Endodermal cell (in vitro differentiated cells): ENCODE results near the gene HOXD13. TPM values are rescaled to one million over a fixed set of nuclear protein-coding genes. Genes with fewer than 3 reads are reported as not detected.

Source experiments
- DNase-seq: peaks from one replicate; pipeline ENCODE4 v3.0.0-alpha.2; 2017
- H3K27ac ChIP-seq: 2 replicates; pipeline ENCODE4 v1.5.1; 2013; ENCODE audit warnings: mild to moderate bottlenecking, low read depth, low read length, moderate library complexity
- H3K27me3 ChIP-seq: 2 replicates; pipeline ENCODE4 v1.6.1; 2013; ENCODE audit warnings: mild to moderate bottlenecking, low read length, moderate library complexity; ENCODE audit not compliant: insufficient read depth, control insufficient read depth, poor library complexity, severe bottlenecking
- H3K36me3 ChIP-seq: 2 replicates; pipeline ENCODE4 v1.7.0; 2013; ENCODE audit warnings: mild to moderate bottlenecking, low read length, moderate library complexity; ENCODE audit not compliant: control insufficient read depth, insufficient read depth
- H3K4me1 ChIP-seq: one replicate; pipeline ENCODE4 v1.7.0; 2013; ENCODE audit warnings: low read length; ENCODE audit not compliant: control insufficient read depth, insufficient read depth
- H3K4me3 ChIP-seq: 2 replicates; pipeline ENCODE4 v1.5.1; 2013; ENCODE audit warnings: mild to moderate bottlenecking, low read length, moderate library complexity
- H3K9ac ChIP-seq: 2 replicates; pipeline ENCODE4 v1.6.1; 2013; ENCODE audit warnings: mild to moderate bottlenecking, low read length, moderate library complexity; ENCODE audit not compliant: poor library complexity, severe bottlenecking; ENCODE audit errors: extremely low read depth
- H3K9me3 ChIP-seq: 2 replicates; pipeline ENCODE4 v1.6.1; 2013; ENCODE audit warnings: mild to moderate bottlenecking, low read length, moderate library complexity; ENCODE audit not compliant: control insufficient read depth
- H3K27ac Mint-ChIP-seq: 2 replicates; pipeline ENCODE4 v1.8.0; 2020; ENCODE audit warnings: mixed read lengths
- H3K27me3 Mint-ChIP-seq: 2 replicates; pipeline ENCODE4 v1.8.0; 2021; ENCODE audit warnings: mild to moderate bottlenecking, mixed read lengths; ENCODE audit not compliant: insufficient read depth
- H3K36me3 Mint-ChIP-seq: 2 replicates; pipeline ENCODE4 v1.8.0; 2020; ENCODE audit warnings: low read depth, mixed read lengths
- H3K4me1 Mint-ChIP-seq: 2 replicates; pipeline ENCODE4 v1.8.0; 2020; ENCODE audit warnings: mixed read lengths
- H3K4me3 Mint-ChIP-seq: 2 replicates; pipeline ENCODE4 v1.8.0; 2020; ENCODE audit warnings: mild to moderate bottlenecking, moderate library complexity, mixed read lengths
- H3K9me3 Mint-ChIP-seq: 2 replicates; pipeline ENCODE4 v1.8.0; 2020; ENCODE audit warnings: mild to moderate bottlenecking, mixed read lengths
- WGBS, 2 experiments: methylation state at CpG; one replicate each; pipeline versions ENCODE4 v1.1.5 to v1.1.7; 2013; ENCODE audit warnings: missing lambda C conversion rate in 2 of 2, mixed read lengths in 1 of 2; ENCODE audit not compliant: insufficient coverage in 1 of 2, insufficient read length in 1 of 2; 5-methylcytosine and 5-hydroxymethylcytosine counted together
- total RNA-seq, 2 donors: library from RNA; stranded (reverse); fragmentation: NEBNext Ultra II Directional in 1 of 2; extraction: Animal tissue kit (Norgen Biotek cat#: 25700) in 1 of 2; gene quantifications; 2 replicates in 1 of 2; 3 replicates in 1 of 2; pipeline ENCODE4 v1.2.1, GENCODE V29; 2021
- TF ChIP-seq, protein P1 (sequence below): fragments of 200-600 bp; sonication (generic); conservative IDR thresholded peaks from 2 replicates; pipeline ENCODE4 v1.5.0; 2021; ENCODE audit warnings: antibody characterized with exemption, mild to moderate bottlenecking

The HOXD13 gene
- total RNA-seq, 2 donors from 2014 or later = 0.11 to 0.40 TPM

DNA sequence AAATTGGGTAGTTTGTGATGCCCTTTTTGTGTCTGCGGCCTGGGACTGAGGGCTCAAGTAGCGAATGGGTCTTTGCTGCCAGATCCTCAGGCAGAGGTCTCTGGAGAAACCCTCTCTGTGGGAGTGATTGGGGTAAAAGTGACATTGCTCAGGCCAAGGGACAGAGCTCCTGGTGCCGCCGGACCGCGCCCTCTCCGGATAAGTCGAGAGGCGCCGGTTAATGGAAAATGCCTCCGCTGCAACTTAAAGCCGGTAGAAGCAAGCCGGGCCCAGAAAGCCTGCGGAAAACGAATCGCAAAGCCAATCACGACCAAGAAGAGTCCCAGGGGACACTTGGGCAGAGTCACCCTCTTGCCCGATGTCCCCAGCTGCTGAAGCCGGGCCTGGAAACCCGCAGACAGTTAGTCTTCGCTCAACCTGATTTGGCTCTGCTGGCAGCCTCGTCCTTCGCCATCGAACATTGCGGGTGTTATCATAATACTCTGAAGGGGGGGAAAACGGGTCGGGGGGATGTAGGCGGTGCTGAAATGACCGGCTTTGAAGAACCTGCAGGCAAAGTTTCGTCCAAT, 6.7 kb downstream of the HOXD13 start:
- TF ChIP-seq, protein P1, sequence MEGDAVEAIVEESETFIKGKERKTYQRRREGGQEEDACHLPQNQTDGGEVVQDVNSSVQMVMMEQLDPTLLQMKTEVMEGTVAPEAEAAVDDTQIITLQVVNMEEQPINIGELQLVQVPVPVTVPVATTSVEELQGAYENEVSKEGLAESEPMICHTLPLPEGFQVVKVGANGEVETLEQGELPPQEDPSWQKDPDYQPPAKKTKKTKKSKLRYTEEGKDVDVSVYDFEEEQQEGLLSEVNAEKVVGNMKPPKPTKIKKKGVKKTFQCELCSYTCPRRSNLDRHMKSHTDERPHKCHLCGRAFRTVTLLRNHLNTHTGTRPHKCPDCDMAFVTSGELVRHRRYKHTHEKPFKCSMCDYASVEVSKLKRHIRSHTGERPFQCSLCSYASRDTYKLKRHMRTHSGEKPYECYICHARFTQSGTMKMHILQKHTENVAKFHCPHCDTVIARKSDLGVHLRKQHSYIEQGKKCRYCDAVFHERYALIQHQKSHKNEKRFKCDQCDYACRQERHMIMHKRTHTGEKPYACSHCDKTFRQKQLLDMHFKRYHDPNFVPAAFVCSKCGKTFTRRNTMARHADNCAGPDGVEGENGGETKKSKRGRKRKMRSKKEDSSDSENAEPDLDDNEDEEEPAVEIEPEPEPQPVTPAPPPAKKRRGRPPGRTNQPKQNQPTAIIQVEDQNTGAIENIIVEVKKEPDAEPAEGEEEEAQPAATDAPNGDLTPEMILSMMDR = no peak
- no peak overlapping the region for H3K9ac ChIP-seq
- DNase-seq = peak; percentile 68
- H3K4me1 ChIP-seq = no peaks in the 10 kb centered on the region
- WGBS, 2 experiments = 4 to 5% methylated on average over 19 to 30 of the region's 30 CpGs
- Mint-ChIP-seq H3K36me3 (no peaks in the 10 kb centered on the region), H3K27me3 (peaks cover 100% of the 10 kb centered on the region), H3K9me3 (no peaks in the 10 kb centered on the region), H3K27ac (no peak overlapping the region), H3K4me1 (peaks cover 30% of the 10 kb centered on the region), H3K4me3 (peak overlapping the region; percentile 43)
- H3K9me3 ChIP-seq = no peaks in the 10 kb centered on the region
- no peak overlapping the region for H3K27ac ChIP-seq
- H3K27me3 ChIP-seq = peaks cover 100% of the 10 kb centered on the region
- no peak overlapping the region for H3K4me3 ChIP-seq
- no peaks in the 10 kb centered on the region for H3K36me3 ChIP-seq

DNA sequence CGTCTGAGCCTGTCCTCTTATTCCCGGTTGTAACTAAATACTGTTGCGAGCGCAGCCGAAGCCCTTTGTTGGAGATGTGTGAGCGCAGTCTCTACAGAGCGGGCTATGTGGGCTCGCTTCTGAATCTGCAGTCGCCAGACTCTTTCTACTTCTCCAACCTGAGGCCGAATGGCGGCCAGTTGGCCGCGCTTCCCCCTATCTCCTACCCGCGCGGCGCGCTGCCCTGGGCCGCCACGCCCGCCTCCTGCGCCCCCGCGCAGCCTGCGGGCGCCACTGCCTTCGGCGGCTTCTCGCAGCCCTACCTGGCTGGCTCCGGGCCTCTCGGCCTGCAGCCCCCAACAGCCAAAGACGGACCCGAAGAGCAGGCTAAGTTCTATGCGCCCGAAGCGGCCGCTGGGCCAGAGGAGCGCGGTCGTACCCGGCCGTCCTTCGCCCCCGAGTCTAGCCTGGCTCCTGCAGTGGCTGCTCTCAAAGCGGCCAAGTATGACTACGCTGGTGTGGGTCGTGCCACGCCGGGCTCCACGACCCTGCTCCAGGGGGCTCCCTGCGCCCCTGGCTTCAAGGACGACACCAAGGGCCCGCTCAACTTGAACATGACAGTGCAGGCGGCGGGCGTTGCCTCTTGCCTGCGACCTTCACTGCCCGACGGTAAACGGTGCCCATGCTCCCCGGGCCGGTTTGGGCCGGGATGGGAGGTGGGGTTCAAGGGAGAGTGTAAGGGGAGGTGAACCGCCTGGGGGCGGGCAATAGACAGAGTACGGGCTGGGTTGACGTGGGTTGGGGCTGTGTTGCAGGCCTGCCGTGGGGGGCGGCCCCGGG, 7.4 kb downstream of the HOXD13 start, which contains the start of gene HOXD12:
TSS of gene HOXD12 (plus strand) at position 68 of the 819 bp plus-strand sequence. CDS start at position 75, 7 bp downstream.
- TF ChIP-seq, protein P1 = no peak
- peaks cover 100% of the 10 kb centered on the region for H3K27me3 ChIP-seq
- DNase-seq = peak; percentile 71
- Mint-ChIP-seq H3K27me3 (peaks cover 100% of the 10 kb centered on the region), H3K9me3 (no peaks in the 10 kb centered on the region), H3K27ac (no peak within 1 kb of the TSS), H3K36me3 (no peaks in the 10 kb centered on the region), H3K4me1 (peaks cover 35% of the 10 kb centered on the region), H3K4me3 (peak within 1 kb of the TSS; percentile 43)
- H3K27ac ChIP-seq = no peak within 1 kb of the TSS
- 4% methylated on average over 30 to 70 of the region's 70 CpGs for WGBS, 2 experiments
- H3K36me3 ChIP-seq = no peaks in the 10 kb centered on the region
- H3K4me1 ChIP-seq = no peaks in the 10 kb centered on the region
- H3K9me3 ChIP-seq = no peaks in the 10 kb centered on the region
- H3K4me3 ChIP-seq = peak within 1 kb of the TSS; percentile 61
- no peak within 1 kb of the TSS for H3K9ac ChIP-seq

- Mint-ChIP-seq H3K36me3 (no peaks in the 10 kb centered on the region), H3K4me1 (peaks cover 40% of the 10 kb centered on the region), H3K9me3 (no peaks in the 10 kb centered on the region), H3K4me3 (no peak overlapping the region), H3K27me3 (peaks cover 100% of the 10 kb centered on the region), H3K27ac (no peak overlapping the region)
- Histone ChIP-seq H3K4me1 (no peaks in the 10 kb centered on the region), H3K27ac (no peak overlapping the region), H3K4me3 (no peak overlapping the region), H3K9me3 (no peaks in the 10 kb centered on the region), H3K27me3 (peaks cover 100% of the 10 kb centered on the region), H3K9ac (no peak overlapping the region), H3K36me3 (no peaks in the 10 kb centered on the region)
- TF ChIP-seq, protein P1 = no peak
- 8 to 10% methylated on average over 18 to 28 of the region's 28 CpGs for WGBS, 2 experiments
- peak; percentile 55 for DNase-seq
Measured at GRCh38 chr2:176100547-176101140, 8.1 kb downstream of the HOXD13 start.
